HG02571 (cell line): ENCODE data around the gene SBSN.

Experiments used
- ATAC-seq: cut with Tn5 transposase; IDR thresholded peaks from one replicate; pipeline ENCODE4 v1.9.1; 2021; ENCODE audit warnings: mild to moderate bottlenecking, moderate library complexity; ENCODE audit not compliant: unreplicated experiment

SBSN gene

DNA sequence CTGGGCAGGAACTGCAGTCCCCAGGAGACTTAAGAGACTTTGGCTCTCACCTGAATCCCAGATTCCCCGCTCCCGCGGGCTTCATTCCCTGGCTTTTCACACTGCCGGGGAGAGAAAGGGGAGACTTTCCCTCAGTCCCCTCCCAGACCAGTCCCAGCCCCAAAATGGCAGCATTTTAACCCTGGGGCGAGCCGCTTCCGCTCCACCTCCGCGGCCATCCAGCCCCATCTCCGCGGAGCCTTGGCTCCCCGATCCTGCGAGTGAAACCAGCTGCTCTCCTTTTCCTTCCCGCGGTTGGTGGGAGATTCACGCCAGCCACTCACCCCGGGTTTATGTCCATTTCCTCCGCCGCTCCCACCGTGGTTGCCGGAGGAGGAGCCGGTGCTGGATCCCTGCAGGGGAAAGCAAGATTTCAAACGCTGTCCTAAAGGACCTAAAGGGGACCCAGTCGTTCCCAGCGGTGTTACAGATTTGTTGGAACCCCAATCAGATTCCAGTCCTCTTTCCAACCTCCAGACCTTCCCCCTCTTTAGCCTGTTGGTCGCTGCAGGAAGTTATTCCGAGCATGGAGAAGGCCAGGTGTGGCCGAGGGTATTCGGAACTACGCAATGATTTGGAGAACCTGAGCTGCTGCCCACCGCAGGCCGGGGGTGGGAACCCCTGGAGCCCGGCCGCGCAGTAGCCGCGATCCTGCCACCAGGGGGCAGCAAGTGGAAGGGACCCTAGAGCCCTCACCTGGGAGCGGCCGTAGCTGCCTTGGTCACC, 18.1 kb downstream of the SBSN start:
- ATAC-seq: no peak

DNA sequence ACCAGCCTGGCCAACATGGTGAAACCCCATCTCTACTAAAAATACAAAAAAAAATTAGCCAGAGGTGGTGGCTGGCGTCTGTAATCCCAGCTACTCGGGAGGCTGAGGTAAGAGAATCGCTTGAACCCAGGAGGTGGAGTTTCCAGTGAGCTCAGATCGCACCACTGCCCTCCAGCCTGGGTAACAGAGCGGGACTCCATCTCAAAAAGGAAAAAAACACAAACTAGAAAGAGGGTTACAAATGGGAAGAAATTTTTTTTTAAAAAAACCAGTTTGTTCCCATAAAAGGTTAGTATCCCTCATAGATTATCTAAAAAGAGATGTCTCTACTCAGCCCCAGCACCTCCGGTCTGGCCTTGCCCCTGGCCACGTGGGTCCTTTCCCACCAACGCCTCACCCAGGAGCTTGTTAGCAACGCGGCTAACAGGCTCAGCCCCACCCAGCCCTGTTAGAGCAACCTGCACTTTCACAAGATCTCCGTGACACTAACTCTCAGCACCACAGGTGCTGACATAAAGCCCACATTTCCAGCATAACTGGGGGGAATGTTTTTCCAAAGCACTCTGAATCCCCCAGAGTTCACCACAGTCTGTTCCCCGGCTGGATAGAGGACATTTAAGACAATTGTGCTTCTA, 19.0 kb downstream of the SBSN start:
- no peak for ATAC-seq

DNA sequence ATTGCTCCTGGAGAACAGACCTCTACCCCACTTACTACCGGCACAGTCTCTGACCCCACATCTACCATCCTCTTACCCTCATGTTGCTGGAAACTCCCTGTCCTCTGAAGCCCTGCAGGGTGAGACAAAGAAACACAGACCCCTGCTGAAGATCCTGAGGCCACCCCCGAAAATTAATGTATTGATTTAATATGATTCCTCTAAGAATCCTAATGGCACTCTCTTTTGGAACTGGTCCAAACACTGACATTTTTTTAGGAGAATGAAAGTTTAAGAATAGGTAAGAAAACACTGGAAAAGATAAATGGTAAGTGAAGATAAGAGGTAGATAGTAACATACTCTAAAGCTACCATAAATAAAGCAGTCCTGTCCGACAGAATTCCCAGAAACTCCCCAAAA, 20.0 kb downstream of the SBSN start:
- ATAC-seq: no peak

DNA sequence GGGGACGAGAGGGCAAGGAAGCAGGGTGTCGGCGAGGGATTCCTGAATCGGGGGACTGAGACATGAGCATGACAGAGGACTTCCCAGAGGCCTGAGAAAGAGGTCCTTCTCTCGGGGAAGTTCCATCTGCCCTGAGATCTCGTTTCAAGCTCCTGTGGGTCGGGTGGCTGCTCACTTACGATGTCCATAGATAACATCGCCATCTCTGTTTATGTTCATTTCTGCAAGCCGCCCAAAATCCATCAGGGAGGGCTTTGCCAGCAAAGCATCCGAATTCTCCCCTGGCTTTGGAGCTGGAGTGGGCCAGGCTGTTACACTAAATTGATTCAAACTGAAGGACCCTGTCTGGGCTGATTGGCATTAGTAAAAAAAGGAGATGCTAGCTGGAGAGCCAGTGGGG, 20.6 kb downstream of the SBSN start:
- no peak for ATAC-seq

DNA sequence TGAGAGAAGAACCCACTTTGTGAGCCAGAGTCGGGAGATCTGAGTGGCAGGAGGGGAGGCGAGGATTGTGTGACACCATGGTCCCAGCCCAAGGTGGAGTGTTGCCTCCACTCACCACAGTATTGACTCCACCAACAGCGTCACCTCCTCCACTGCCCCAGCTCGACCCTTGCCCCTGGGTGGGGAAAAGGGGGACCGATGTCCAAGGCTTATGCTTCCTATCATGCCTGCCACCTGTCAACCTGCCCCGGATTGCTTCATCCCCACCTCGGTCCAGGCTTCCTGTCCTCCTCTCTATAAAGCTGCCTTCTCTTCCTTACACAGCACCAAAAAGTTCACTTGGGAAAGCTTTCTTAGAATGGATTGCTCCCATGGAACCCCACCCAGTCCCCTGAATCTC, 22.1 kb downstream of the SBSN start:
- ATAC-seq: no peak

DNA sequence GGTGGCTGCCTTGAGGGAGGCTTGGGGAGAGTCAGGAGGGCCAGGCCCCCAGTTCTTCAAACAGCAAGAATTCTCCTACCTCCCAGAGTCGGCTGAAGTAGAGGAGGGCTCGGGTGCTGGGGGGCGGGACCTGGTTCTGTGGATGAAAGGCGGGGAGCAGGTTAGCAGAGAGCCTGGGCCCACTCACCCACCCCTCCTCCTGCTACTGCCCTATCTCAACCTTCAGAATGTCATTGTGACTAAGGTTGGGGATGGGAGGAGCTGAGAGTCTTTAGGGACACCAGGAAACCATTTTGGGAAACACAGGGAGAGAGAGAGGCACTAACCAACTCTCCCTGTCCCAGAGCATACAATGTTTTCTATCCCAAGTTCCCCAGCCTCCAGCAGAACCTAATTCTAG, 25.4 kb downstream of the SBSN start:
- ATAC-seq: no peak

DNA sequence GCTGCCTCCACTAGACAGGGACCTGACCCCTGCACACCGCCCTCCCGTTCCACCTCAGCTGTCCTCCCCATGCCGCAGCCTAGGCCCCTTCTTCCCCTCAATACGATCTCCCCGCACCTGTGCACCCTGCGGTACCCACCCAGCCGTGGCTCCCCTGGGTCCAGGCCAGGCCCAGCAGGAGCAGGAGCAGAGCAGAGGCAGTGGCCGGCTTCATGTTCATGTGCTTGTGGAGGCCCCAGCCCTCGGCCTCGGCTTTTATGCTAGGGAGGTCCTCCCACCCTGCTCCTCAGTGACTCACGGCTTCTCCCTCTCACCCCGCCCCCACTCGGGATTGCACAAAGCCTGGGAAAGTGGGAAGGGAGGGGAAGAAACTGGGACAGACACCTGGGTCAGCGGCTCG, 26.4 kb downstream of the SBSN start:
- ATAC-seq: no peak

DNA sequence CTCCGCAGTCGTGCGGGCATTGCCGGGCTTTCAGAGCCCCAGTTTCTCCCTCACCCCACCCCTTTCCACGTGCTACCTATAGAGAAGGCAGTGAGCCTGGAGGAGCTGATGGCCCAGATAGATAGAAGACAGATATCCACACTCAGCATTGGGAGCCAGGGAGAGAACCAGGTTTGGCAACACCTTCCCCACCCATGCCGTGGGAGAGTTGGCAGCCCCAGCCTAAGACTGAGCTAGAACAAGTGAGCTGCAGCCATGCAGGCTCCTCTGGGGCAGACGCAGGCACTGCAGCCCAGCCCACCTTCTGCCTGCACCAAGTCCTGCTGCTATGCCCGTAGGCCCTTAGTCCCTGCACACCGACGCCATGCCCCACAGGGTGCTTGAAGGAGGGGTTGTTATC, 27.5 kb downstream of the SBSN start:
- no peak for ATAC-seq

DNA sequence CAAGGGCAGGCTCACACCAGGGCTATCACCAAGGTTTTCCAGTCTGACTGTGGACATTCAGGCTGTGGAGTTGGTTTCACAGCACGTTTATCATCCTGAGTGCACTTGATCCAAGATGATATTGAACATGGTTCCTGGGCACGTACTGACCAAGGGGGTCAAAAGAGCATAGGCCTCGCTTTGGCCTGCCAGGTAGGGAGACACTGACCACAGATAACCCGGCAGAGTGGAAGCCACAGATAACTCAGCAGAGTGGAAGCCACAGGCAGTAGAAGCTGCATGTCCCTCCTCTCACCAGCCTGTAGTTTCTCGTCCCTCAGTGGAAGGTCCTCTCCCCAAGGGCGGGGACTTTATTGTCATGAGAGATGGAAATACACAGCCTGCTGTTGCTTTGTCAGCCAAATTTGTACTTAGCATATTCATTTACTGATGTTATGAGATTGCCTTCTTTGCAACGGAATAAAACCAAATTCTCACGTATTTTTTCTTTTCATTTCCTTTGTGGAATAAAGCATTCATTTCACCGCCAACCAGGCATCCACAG, 29.1 kb downstream of the SBSN start:
- ATAC-seq: no peak

DNA sequence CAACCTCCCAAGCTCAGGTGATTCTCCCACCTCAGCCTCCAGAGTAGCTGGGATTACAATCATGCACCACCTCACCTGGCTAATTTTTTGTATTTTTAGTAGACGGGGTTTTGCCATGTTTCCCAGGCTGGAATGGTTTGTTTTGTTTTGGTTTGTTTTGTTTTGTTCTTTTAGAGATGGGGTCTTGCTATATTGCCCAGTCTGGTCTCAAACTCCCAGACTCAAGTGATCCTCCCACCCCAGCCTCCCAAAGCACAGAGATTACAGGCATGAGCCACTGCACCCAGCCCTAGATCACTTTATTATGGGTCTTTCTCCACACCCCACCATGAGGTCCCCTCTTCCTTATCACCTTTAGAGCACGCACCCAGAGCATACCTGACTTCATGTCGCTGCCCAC, 29.9 kb downstream of the SBSN start:
- ATAC-seq: no peak

DNA sequence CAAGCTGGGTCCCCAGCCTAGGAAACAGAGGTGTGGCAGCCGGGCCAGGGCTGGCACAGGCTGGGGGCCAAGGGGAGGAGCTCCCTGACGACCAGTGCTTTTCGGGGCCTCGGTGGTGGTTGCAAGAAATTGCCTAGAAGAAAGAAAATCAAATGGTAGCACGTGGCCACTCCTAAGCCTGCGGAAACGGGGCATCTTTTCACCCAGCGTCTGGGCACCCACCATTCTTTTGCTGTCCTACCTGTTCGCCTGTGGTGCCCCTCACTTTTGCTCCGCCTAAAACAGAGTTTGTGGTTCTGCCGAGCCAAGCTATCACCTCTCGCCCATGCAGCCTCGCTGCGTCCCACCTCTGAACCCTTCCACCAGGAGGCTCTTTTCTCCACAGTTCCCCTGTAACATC, 30.7 kb downstream of the SBSN start:
- ATAC-seq: no peak

DNA sequence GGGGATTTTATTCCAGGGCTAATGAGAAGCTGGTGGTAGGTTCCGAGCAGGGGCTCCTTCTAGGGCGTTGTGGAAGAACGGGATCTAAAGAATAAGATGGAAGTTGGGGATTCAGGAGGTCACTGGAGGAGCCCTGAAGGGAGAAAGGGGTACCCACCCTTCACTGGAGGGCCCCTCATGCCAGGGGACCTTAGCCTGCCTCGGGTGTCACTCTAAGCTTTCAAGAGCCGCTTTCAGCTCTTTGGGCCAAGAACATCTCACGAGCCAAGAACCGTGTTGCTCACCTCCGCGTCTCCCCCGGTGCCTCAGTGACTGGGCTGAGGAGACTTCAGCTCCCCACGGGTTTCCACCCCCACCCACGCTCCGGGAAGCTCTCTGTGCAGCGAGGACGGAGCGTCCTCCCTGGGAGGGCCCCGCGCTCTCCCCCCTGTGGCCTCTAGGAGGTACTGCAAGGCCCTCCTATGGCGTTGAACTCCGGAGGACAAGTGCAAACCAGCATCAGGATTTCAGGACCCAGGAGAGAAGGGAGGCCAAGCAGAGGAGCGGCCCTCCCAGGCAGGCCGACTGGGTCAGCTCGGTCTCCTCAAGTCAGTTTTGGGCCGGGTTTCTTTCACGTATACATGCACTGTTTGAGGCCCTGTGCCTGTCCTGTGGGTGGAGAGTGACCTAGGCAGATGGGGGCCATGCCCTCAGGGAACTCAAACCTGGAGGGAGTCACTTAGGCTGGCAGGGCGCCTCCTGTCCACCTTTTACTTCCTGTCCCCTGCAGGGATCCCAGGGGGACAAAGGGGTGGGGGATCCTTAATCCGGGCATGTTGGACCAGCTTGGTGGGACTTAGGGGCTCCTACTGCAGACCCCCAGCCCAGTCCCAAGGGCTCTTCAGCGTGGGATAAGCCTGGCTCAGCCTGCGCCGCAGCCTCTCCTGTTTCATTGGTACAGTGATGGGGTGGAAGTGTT, 32.7 kb downstream of the SBSN start:
- no peak for ATAC-seq

DNA sequence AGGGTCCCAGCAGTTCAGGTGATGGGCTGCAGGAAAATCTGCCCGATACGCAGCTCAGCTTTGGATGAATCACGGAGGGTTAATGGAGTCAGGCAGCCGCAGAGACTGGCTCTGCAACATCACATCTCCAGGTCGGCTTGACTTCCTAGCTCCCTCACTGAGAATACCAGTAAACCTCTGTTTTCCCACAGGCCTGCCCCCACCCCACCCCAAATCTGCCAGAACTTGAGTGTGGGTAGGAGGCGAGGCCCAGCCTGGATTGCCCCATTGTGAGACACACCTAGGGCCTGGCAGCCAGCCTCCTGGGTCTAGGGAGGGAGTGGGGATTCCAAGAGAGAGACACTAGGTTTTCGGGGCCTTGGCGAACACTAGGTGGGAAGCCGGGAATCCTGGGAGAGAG, 34.1 kb downstream of the SBSN start:
- no peak for ATAC-seq

DNA sequence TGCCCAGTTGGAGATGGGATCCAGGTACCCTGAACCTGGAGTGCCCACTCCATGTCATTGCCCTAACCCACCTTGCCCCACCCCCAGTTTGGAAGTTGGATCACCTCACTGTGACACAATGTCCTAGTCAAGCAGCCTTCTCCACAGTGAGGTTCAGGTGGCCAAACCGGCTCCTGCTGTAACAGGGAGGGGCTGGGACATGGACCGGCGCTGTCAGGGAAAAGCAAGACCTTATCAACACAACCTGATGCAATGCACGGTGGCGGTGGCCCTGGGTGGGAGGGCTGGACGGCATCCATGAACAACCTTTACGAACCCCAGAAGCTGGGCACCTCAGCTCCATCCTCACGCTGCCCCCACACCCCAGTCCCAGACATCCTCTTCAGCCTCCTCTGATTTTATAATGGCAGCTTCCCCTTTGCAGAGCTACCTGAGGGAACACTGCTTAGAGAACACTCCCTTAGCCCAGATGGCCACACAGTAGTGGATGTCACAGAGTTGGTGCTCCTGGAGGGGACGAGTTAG, 36.2 kb downstream of the SBSN start:
- ATAC-seq: no peak

DNA sequence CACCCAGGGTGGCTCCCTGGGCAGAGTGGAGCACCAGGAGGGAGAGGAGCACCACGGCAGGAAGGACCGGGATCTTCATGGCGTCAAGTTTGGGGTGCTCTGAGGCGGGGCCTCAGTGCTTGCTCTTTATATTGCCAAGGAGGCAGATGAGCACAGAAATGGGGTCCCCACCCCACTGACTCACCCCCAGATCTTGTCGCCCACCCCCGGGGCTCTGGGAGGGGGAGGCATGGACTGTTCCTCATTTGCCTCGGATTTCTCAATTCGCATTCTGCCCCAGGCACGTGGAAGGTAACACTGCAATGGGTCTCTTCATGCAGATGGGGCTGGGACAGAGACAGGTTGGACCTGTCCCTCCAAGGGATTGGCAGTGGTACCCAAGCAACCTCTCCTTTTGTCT, 37.7 kb downstream of the SBSN start, which contains the start of gene KRTDAP:
Gene KRTDAP, minus strand, starts transcription at position 101 of the 400 bp plus-strand sequence. Its CDS starts 22 bp downstream, at position 79.
- ATAC-seq: no peak

DNA sequence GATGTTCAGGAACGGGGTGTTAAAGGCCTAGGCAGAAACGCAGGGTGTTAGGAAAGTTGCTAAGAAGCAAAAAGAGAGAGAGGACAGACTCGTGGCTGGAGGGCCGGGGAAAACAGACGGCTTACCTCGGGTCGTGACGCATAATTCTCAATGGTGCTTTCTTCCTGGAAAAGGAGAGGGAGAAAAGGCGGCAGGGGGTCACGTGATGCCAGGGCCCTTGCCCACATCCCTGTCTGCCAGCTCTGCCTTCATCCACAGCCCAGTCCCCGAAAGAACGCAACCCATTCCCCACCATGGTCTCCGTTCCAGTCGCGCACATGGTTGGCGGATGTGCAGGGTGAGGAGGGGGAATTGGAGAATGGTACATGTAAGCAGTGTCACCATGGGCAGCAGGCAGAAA, 39.4 kb downstream of the SBSN start:
- no peak for ATAC-seq

DNA sequence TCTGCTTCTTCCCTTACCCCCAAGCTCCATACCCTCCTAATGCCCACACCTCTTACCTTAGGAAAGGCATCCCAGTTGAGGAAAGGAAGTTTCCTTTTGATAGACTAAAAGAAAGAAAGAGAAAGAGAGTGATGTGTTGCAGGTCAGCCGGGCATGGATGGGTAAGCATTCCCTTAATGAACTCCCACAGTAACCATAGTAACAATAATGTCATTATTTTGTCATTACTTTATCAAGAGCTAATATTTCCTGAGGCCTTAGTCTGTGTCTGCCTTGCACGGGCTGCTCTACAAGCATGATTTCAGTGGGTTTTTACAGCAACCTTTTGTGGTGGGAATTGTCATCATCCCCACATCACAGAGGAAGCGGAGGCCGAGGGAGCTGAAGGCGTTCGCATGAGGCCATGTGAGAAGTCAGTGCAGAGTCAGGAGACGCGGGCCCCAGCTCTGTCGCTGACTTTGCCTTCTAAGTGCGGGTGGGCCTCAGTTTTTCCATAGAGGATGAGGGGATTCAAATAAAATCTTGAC, 40.4 kb downstream of the SBSN start:
- ATAC-seq: no peak

DNA sequence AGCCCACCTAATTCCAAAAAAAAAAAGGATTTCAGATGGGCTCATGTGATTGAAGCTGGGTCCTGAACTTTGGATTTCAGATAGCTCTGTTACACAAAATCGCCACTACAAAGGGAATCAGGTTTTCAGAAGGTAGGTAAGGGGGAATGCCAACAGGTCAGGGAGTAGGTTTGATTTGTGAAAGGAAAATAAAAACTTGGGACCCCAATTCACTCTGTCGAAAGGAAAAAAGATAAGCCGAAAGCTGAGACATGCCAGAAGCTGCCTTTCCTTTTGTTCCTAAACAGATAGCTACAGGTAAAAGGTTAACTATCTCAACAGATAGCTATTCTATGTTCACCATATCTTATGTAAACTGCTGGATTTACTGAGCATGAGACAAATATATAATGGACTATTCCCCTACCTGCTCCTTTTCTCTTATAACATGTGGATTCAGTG, 41.8 kb downstream of the SBSN start:
- ATAC-seq: no peak

DNA sequence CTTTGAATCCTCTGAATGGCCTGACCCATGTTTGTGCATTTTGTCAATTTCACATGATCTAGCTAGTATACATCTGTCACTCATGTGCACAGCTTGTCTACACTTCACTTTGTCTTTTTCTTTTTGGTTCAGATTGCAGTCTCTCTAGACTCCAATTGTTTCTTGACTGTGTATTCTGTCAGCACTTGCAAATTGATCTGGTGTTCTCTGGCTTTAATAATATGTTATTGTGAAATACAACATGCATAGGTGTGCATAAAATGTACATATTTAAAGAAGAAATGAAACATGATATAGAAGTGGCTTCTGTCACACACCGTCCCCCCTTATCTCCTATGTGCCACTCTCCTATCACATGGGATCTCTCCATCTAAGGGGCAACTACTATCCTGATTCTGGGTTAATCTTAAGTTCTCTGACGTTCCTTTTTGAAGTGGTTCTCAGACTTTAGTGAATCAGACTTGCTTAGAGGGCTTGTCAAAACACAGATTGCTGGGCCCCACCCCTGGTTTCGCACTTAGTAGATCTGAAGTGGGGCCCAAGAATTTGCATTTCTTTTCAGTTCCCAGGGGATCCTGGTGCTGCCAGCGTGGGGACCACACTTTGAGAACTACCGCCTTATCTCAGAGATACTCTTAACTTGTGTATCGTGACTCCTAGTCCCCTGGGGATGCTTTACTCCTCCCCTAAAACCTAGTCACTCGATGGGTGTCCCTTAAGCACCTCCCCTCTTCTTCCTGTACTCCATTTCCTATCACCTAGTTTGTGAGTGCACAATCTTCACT, 43.7 kb downstream of the SBSN start:
- ATAC-seq: no peak

DNA sequence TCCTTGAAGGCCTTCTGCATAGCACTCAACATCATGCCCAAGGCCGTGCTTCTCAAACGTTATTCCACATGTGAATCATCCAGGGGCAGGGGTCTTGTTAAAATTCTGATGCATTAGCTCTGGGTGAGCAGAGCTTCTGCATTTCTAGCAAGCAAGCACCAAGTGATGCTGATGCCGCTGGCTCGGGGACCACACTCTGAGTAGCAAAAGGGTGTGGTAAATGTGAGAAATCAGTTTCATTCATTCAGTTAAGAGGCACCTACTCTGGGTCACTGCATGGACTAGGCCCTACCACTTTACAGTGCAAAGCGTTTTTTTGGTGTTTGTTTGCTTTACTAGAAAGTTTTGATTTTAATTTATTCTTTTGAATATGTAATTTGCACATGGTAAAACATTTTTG, 45.0 kb downstream of the SBSN start:
- no peak for ATAC-seq
